HPDE6-E6E7 (cell line): ENCODE results near the gene LDLRAP1.

Source experiments
- DNase-seq: peaks from one replicate; pipeline ENCODE4 v3.0.0; 2011; ENCODE audit warnings: missing footprints; ENCODE audit errors: extremely low spot score

LDLRAP1 gene

GRCh38 chr1:25544243-25544764 is 898 bp downstream of the LDLRAP1 start:
- no peak for DNase-seq

DNA sequence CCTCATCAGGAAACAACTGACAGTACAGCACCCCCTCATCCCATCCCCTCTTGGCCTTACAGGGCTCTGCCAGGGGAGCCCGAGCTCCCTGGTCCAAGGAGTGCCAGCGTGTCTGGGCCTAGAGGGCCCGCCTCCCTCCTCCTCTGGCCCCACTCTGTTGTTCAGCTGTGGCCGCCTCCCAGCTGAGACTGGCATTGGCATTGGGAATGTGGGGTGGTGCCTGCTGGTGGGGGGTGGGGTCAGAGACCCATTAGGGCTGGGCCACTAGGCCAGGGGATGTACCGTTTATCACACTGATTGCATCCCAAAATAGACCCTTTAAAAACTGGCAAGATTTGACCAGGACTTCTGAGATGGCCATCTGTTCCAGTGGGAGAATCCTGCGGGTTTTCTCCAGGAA is 1.4 kb downstream of the LDLRAP1 start:
- no peak for DNase-seq

DNA sequence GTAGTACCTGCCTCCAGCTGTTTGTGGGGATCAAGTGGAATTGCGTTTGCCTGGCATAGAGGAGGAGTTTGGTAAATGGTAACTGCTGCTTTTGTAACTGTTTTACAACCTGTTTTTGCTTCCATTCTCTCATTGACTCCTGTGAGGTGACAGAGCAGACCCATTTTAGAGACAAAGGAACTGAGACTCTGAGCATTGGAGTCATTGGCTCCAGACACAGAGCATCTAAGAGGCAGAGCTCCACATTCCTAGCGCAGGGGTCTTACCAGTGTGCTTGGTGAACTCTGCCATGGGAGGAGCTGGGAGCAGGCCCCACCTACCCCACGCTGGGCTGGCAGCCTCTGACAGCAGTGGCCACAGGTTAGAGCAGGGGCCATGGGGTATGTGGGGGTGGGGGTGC is 2.4 kb downstream of the LDLRAP1 start:
- DNase-seq, result no peak

DNA sequence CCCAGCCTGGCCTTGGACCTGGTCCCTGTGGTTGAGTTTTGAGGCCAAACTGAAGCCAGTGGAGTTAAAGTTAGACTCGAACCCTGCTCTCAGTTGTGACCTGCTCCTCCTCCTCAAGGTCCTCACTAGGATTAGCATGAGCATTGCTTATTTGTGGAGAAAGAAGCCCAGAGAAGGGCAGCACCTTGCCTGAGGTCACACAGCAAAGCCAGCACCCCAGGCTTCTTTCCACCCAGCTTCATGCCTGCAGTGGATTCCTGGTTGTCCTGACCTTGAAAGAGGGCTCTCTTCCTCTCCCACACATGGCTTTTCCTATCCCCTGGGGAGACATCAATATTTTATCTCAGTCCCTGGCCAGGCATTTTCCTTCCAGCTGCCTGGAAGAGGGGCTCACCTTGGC is 2.8 kb downstream of the LDLRAP1 start:
- no peak for DNase-seq

GRCh38 chr1:25548601-25549000 is 5.2 kb downstream of the LDLRAP1 start:
- no peak for DNase-seq

- DNase-seq, result peak; percentile 89
Observed at GRCh38 chr1:25549273-25550154, 6.1 kb downstream of the LDLRAP1 start.

DNA sequence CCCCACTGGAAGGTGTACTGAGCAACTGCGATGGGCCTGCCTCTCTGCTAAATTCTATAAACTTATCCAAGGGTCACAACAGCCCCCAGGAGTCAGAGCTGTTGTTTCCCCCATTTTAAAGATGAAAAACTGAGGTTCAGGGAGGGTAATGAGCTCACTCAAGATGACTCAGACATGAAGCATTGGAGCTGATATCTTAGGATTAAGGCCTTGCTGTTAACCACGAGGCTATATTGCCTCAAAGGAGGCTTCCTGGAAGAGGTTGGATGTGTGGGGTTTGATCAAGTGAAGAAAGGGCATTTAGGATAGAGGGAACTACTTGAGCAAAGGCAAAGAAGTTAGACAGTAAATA is 6.7 kb downstream of the LDLRAP1 start:
- no peak for DNase-seq

DNA sequence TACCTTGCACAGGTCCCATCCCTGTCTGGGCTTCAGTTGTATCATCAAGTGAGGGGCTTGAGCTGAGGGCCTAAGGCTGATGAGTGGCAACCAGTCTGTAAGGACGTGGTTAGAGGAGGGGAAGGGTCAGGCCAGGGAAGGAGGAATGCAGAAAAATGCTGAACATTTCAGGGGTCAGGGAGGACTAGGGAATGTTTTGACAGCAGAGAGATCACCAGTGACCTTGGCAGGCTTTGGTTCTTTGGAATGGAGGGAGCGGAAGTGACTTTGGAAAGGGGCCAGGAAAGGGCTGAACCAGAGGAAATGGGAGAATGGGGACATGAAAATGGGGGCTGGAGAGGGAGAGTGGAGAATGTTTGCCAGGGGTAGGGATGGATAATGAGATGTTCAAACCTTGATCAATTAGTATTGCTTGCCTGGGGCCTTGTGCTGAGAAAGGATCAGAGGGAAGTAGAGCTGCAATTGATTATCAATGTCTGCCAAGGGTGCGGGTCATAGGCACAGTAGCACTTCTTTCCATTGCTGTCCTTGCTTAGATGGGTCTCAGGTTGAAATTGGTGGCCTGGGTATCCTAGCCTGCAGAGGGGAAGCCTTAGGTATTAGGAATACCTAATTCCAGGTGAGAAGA is 7.4 kb downstream of the LDLRAP1 start:
- DNase-seq, result no peak

DNA sequence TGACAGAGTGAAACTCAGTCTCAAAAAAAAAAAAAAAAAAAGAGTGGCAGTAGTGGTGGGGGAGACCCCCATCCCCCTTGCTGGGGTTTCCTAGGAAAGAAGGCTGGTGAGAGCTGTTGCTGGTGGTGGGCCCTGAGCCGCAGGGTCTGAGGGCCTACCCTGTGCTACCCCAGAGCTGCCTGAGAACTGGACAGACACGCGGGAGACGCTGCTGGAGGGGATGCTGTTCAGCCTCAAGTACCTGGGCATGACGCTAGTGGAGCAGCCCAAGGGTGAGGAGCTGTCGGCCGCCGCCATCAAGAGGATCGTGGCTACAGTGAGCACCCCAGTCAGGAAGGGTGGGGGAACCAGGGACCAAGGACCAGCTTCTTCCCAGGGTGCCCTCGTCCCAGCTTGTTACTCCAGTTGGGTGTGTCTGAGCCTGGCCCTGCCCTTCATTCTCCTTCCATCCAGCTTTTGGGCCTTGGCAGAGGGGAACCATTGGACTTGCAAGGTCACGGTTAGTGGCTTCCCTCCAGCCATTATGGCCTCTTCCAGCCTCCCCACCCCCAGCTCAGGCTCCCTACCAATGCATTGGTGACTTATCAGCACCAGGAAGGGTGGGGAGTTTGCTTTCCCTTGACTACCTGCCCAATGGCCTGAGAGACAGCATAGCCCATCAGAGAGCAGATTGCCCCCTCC is 10.5 kb downstream of the LDLRAP1 start:
- no peak for DNase-seq

DNA sequence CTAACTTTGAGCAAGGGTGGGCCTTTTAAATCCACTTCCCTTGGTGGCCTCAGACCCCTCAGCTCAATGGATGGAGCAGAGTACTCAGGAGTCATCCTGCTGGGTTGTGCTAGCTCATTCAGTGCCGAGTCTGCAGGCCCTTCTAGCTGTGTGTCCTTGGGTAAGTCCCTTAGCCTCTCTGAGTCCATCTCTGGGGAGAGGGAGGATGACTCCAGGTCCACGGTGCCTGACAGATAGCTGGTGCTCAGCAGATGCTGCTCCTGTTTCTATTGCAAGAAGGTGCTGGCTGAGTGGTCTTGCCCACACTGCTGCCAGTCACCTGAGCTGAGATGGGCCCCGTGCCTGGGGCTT is 11.0 kb downstream of the LDLRAP1 start:
- no peak for DNase-seq

GRCh38 chr1:25554886-25555752 is 11.7 kb downstream of the LDLRAP1 start:
- DNase-seq, result no peak

DNA sequence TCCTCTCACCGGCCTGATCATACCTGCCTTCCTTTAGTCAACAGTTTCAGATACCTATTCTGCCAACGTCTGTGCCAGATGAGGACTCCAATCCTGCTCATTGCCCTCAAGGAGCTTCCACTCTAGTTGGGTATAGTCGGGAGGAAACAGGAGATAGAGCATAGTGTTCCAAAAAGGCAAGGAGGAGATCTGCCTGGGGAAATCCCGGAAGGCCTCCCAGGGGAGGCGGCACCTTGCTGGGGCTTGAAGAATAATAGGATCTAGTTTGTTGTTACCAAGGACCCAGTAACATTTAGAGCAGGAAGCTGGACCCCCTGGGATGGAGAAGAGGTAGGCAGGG is 12.3 kb downstream of the LDLRAP1 start:
- no peak for DNase-seq

- DNase-seq, result no peak
Observed at GRCh38 chr1:25556132-25556670, 12.8 kb downstream of the LDLRAP1 start.

GRCh38 chr1:25556791-25557476 is 13.5 kb downstream of the LDLRAP1 start:
- no peak for DNase-seq

- DNase-seq, result no peak
Observed at GRCh38 chr1:25557543-25557942, 14.1 kb downstream of the LDLRAP1 start.

- DNase-seq, result no peak
Observed at GRCh38 chr1:25559031-25559430, 15.6 kb downstream of the LDLRAP1 start.

DNA sequence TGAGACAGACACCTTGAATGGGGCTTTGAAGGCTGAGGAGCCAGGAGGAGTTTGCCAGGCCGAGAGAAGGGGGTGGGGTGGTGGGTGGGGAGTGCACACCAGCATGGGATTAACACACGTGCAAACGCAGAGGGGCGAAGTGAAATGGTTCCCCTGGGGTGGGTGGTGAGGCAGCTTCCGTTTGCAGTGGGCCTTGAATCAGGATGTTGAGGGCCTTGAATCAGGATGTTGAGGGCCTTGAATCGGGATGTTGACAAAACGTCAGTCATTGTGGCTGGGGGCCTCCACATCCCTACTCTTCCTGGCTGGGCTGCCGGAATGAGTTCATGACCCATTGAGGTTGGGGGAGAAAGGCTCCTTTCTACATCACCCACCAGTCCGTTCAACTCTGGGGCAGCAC is 16.6 kb downstream of the LDLRAP1 start:
- DNase-seq, result no peak

GRCh38 chr1:25560788-25561187 is 17.4 kb downstream of the LDLRAP1 start:
- DNase-seq, result no peak

- DNase-seq, result no peak
Observed at GRCh38 chr1:25561421-25562100, 18.2 kb downstream of the LDLRAP1 start.
